ENCODE data around the gene DPP6.
A peak's percentile ranks its signal among the peaks of the same experiment; 100 is the strongest.
"Not testable (repeated sequence)": the region's sequence is repeated elsewhere in the genome, so short reads cannot be mapped to it uniquely, and the experiment has no call there.

Gene DPP6

GRCh38 chr7:154148791-154149516, 96.8 kb downstream of the DPP6 start:
- DNase-seq (ENCODE audit: low spot score), result not testable (repeated sequence)

GRCh38 chr7:154150656-154151055, 98.5 kb downstream of the DPP6 start:
- DNase-seq (ENCODE audit: low spot score), result not testable (repeated sequence)

GRCh38 chr7:154151306-154151705, 99.1 kb downstream of the DPP6 start:
- not testable (repeated sequence) for DNase-seq (ENCODE audit: low spot score)

- not testable (repeated sequence) for DNase-seq (ENCODE audit: low spot score)
Observed at GRCh38 chr7:154155928-154156327, 103.7 kb downstream of the DPP6 start.

- DNase-seq (ENCODE audit: low spot score), result not testable (repeated sequence)
Observed at GRCh38 chr7:154162921-154163320, 110.7 kb downstream of the DPP6 start.

- not testable (repeated sequence) for DNase-seq (ENCODE audit: low spot score)
Observed at GRCh38 chr7:154163642-154164041, 111.4 kb downstream of the DPP6 start.

- DNase-seq (ENCODE audit: low spot score), result no peak
Observed at GRCh38 chr7:154167051-154167450, 114.9 kb downstream of the DPP6 start.

GRCh38 chr7:154167807-154168206, 115.6 kb downstream of the DPP6 start:
- no peak for DNase-seq (ENCODE audit: low spot score)

GRCh38 chr7:154171422-154171821, 119.2 kb downstream of the DPP6 start:
- peak; percentile 20 for DNase-seq (ENCODE audit: low spot score)

- DNase-seq (ENCODE audit: low spot score), result no peak
Observed at GRCh38 chr7:154172236-154172635, 120.0 kb downstream of the DPP6 start.

- no peak for DNase-seq (ENCODE audit: low spot score)
Observed at GRCh38 chr7:154177584-154177983, 125.4 kb downstream of the DPP6 start.

- DNase-seq (ENCODE audit: low spot score), result no peak
Observed at GRCh38 chr7:154178895-154179294, 126.7 kb downstream of the DPP6 start.

GRCh38 chr7:154183482-154183881, 131.3 kb downstream of the DPP6 start:
- DNase-seq (ENCODE audit: low spot score), result no peak

- DNase-seq (ENCODE audit: low spot score), result no peak
Observed at GRCh38 chr7:154183946-154184345, 131.7 kb downstream of the DPP6 start.

GRCh38 chr7:154186811-154187210, 134.6 kb downstream of the DPP6 start:
- no peak for DNase-seq (ENCODE audit: low spot score)

GRCh38 chr7:154188330-154188729, 136.1 kb downstream of the DPP6 start:
- no peak for DNase-seq (ENCODE audit: low spot score)

- no peak for DNase-seq (ENCODE audit: low spot score)
Observed at GRCh38 chr7:154195266-154195665, 143.1 kb downstream of the DPP6 start.

- DNase-seq (ENCODE audit: low spot score), result no peak
Observed at GRCh38 chr7:154198481-154198880, 146.3 kb downstream of the DPP6 start.

GRCh38 chr7:154200241-154200640, 148.0 kb downstream of the DPP6 start:
- DNase-seq (ENCODE audit: low spot score), result no peak

- DNase-seq (ENCODE audit: low spot score), result no peak
Observed at GRCh38 chr7:154202002-154202401, 149.8 kb downstream of the DPP6 start.

- DNase-seq (ENCODE audit: low spot score), result no peak
Observed at GRCh38 chr7:154204046-154204445, 151.8 kb downstream of the DPP6 start.

- DNase-seq (ENCODE audit: low spot score), result no peak
Observed at GRCh38 chr7:154212861-154213260, 160.7 kb downstream of the DPP6 start.

GRCh38 chr7:154217688-154218340, 165.6 kb downstream of the DPP6 start:
- no peak for DNase-seq (ENCODE audit: low spot score)

GRCh38 chr7:154231732-154232131, 179.5 kb downstream of the DPP6 start:
- DNase-seq (ENCODE audit: low spot score), result peak; percentile 54
